ENCODE results near the gene UNC119.

DNA sequence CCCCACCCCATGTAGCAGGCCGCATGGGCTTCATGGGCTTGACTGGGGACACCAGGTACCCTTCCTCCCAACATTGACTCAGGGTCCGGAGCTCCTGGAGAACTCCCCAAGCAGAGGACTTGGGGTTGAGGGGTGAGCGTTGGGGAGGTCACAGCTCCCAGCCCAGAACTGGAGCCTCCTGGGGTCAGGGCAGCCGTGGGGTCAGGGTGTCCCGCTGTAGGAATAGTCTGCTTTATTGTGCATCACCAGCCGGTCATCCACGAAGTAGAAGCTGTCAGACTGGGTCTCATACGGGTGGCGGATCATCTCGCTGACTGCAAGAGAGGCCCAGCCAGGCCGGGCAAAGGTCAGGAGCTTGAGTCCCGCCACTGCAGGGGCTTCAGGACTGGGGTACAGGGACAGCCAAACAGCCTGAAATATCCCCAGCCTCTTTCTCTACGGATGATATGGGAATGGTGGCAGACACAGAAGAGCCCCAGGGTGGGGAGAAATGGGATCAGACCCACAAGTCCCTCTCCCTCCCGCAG is 5.3 kb downstream of the UNC119 start:
- TF ChIP-seq CTCF (conservative IDR thresholded peaks at IDR 0.05; ENCODE audit: low read depth in 2 of 2) (no peak), ZNF331 (CRISPR knock-in tag; IDR thresholded peaks at IDR 0.05; ENCODE audit: low read depth) (no peak), EZH2 (IDR thresholded peaks at IDR 0.05; ENCODE audit: low read depth, unreplicated experiment) (no peak), CREB1 (CRISPR knock-in tag; IDR thresholded peaks at IDR 0.05; ENCODE audit: low read depth) (no peak), EZH2phosphoT487 (IDR thresholded peaks at IDR 0.05; ENCODE audit: unreplicated experiment) (no peak), REST (IDR thresholded peaks at IDR 0.05; ENCODE audit: unreplicated experiment) (no peak), POLR2AphosphoS5 (IDR thresholded peaks at IDR 0.05; ENCODE audit: low read depth) (no peak), NANOG (IDR thresholded peaks at IDR 0.05; ENCODE audit: borderline replicate concordance) (no peak)
- TF ChIP-seq, protein P1, sequence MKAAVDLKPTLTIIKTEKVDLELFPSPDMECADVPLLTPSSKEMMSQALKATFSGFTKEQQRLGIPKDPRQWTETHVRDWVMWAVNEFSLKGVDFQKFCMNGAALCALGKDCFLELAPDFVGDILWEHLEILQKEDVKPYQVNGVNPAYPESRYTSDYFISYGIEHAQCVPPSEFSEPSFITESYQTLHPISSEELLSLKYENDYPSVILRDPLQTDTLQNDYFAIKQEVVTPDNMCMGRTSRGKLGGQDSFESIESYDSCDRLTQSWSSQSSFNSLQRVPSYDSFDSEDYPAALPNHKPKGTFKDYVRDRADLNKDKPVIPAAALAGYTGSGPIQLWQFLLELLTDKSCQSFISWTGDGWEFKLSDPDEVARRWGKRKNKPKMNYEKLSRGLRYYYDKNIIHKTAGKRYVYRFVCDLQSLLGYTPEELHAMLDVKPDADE (IDR thresholded peaks at IDR 0.05): no peak

All from GM23338 (cell line).